A549 treated with AZD9567 at 1 μM for 4 hours (cell line): Measurements from ENCODE around the gene LRATD1. TPM values are rescaled to one million over a fixed set of nuclear protein-coding genes. Genes with fewer than 3 reads are reported as not detected.

Experiments used
- total RNA-seq: library from RNA; stranded (reverse); fragments of 200-300 nt; extraction: Qiagen RNA extraction; gene quantifications from 5 replicates; pipeline ENCODE4 v1.2.3, GENCODE V29; 2022; ENCODE audit not compliant: insufficient read depth

The LRATD1 gene, protein sequence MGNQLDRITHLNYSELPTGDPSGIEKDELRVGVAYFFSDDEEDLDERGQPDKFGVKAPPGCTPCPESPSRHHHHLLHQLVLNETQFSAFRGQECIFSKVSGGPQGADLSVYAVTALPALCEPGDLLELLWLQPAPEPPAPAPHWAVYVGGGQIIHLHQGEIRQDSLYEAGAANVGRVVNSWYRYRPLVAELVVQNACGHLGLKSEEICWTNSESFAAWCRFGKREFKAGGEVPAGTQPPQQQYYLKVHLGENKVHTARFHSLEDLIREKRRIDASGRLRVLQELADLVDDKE
- 0.05 to 0.06 TPM (median 0.05 TPM) in 4 of 5 replicates, not detected in the other for total RNA-seq

DNA sequence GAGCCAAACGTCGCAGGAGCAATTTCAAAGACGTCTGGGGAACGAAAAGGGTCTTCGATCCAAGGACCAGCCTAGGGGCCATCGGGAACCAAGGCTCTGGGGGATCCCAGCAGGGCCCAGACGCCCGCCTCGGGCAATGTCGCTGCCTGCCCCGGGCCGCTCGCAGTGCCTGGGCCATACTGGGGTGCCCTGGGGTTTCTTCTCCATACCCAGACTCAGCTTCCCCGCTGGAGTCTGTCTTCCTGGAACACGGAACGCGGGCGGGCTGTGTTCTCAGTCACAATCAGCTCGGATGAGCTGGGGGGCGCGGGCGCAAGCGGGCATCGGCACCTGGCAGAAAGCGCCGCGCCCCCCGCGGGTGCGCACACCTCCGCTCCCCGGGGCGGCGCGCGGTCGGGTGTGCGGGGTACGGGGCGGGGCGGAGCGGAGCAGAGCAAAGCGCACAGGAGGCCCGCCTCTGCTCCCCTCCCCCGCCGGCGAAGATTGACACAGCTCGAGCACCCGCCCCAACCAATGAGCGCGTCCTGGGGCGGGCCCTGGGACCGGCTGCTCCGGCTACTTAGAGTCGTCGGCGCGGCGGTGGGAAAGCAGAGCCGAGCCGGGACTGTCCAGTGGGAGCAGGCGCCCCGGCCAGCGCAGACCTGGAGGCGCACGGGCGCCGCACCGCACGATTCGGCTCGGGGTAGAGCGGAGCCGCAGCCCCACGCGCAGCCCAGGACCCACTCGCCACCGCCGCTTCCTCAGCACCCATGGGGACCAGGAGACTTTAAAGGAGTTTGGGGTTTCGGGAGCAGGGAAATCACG is at the start of gene LRATD1:
Gene LRATD1 (plus strand): TSS at position 585 of the 804 bp plus-strand sequence. CDS start 1,263 bp downstream, outside the sequence.

